MCF 10A (cell line): ENCODE results near the gene HAUS7. TPM values are rescaled to one million over a fixed set of nuclear protein-coding genes. Genes with fewer than 3 reads are reported as not detected.

Experiments
- BruUV-seq: library from RNA; stranded (reverse); fragments of 400-500 nt; replicated peaks from 2 replicates; lab custom pipeline; 2021; lab: Mats Ljungman, UMichigan
- CTCF ChIA-PET: fragments of 300-600 bp; sonication (Branson Sonifier 250); formaldehyde crosslinking; extraction: SDS; loops from one replicate; lab custom pipeline; 2021; ENCODE audit warnings: antibody characterized with exemption, inconsistent platforms; lab: Yijun Ruan, JAX
- POLR2A ChIA-PET: fragments of 300-600, 350-650 bp; sonication (Branson Sonifier 250); formaldehyde crosslinking; extraction: SDS; loops from one replicate; lab custom pipeline; 2020; ENCODE audit warnings: antibody characterized with exemption, inconsistent platforms; lab: Yijun Ruan, JAX
- DNase-seq: peaks from one replicate; pipeline ENCODE4 v3.0.0-alpha.2; 2018; ENCODE audit not compliant: unreplicated experiment
- H3K27ac Mint-ChIP-seq: one replicate; pipeline ENCODE4 v1.8.0; 2022; ENCODE audit warnings: mild to moderate bottlenecking, low read depth, mixed read lengths; ENCODE audit not compliant: unreplicated experiment
- H3K27me3 Mint-ChIP-seq: one replicate; pipeline ENCODE4 v1.8.0; 2022; ENCODE audit warnings: mixed read lengths; ENCODE audit not compliant: insufficient read depth, unreplicated experiment
- H3K36me3 Mint-ChIP-seq: one replicate; pipeline ENCODE4 v1.8.0; 2022; ENCODE audit warnings: mild to moderate bottlenecking, moderate library complexity, mixed read lengths; ENCODE audit not compliant: insufficient read depth, unreplicated experiment
- H3K4me1 Mint-ChIP-seq: one replicate; pipeline ENCODE4 v1.8.0; 2022; ENCODE audit warnings: mixed read lengths; ENCODE audit not compliant: insufficient read depth, unreplicated experiment
- H3K4me3 Mint-ChIP-seq: one replicate; pipeline ENCODE4 v1.8.0; 2022; ENCODE audit warnings: mild to moderate bottlenecking, moderate library complexity, mixed read lengths; ENCODE audit not compliant: unreplicated experiment
- H3K9me3 Mint-ChIP-seq: one replicate; pipeline ENCODE4 v1.8.0; 2022; ENCODE audit warnings: mixed read lengths; ENCODE audit not compliant: unreplicated experiment
- intact Hi-C: fragments of 100-400 bp; cut with micrococcal nuclease; formaldehyde crosslinking; loops from 2 replicates; pipeline ENCODE4 v1.14.1; 2022
- total RNA-seq: library from RNA; stranded (reverse); gene quantifications from 2 replicates; pipeline ENCODE4 v1.2.3, GENCODE V29; 2022
- TF ChIP-seq, protein P1 (sequence below): fragments of 200-600 bp; IDR thresholded peaks from one replicate; pipeline ENCODE4 v1.8.0; 2022; ENCODE audit warnings: antibody characterized with exemption, mild to moderate bottlenecking; ENCODE audit not compliant: unreplicated experiment

The HAUS7 gene
- total RNA-seq, 1 experiment from 2014 or later, result 19.4 TPM

DNA sequence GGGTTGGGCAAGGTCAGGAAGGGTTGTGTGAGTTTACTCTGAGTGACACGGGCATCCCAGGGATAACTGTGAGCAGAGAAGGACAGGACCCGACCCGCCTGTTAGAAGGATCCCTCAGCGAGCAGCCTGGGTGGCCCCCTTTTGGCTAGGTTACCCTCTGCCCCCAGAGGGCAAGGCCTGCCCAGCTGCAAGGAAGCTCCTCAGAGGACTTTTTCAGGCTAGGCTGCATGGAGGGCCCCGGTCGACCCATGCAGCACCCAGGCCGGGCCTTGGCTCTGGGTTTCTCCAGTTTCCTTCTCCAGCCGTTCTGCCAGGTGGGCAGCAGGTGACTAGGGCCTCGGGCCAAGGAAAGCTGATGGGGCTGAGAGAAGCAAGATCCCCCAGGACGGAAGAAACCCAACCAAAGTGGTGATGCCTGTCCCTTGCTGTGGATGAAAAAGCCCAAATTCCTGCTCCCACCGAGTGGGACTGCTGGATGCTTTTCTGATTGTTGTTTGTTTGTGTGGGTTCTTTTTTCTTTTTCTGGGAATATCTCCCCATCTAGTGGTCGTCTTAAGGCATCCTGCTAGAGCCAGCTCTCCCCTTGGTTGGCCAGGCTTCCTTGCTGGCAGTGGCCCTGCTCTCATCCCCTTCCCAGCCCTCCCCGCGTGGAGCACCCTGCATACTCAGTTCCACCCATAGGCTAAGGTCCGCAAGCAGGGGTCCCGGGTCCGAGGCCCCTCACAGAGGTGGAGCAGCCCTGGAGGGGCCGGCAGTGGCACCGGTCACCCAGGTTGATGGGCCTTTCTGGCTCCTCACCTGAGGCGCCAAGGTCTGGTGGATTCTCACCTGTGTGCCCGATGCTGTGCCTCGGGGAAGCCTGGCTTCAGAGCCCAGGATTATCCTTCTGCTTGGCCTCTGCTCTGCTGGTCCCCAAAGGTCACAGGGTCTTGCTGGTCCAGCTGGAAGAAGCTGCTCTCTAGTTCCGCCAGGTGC lies 57.3 kb downstream of the HAUS7 start:
- no peak for DNase-seq
- no TSS peak for BruUV-seq
- no peak overlapping the region for H3K27ac Mint-ChIP-seq
- intact Hi-C loops, result no loop called here
- ChIA-PET CTCF (interaction anchor here (0.6 to 0.9 kb wide), 2 partner anchors 20 to 441 kb away, joined by 3 read pairs; no protein-coding TSS in a partner anchor), POLR2A (no interaction called here)
- H3K4me1 Mint-ChIP-seq, result no peaks in the 10 kb centered on the region
- TF ChIP-seq, protein P1, sequence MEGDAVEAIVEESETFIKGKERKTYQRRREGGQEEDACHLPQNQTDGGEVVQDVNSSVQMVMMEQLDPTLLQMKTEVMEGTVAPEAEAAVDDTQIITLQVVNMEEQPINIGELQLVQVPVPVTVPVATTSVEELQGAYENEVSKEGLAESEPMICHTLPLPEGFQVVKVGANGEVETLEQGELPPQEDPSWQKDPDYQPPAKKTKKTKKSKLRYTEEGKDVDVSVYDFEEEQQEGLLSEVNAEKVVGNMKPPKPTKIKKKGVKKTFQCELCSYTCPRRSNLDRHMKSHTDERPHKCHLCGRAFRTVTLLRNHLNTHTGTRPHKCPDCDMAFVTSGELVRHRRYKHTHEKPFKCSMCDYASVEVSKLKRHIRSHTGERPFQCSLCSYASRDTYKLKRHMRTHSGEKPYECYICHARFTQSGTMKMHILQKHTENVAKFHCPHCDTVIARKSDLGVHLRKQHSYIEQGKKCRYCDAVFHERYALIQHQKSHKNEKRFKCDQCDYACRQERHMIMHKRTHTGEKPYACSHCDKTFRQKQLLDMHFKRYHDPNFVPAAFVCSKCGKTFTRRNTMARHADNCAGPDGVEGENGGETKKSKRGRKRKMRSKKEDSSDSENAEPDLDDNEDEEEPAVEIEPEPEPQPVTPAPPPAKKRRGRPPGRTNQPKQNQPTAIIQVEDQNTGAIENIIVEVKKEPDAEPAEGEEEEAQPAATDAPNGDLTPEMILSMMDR, result no peak
- no peaks in the 10 kb centered on the region for H3K36me3 Mint-ChIP-seq
- peaks cover 53% of the 10 kb centered on the region for H3K27me3 Mint-ChIP-seq
- H3K9me3 Mint-ChIP-seq, result no peaks in the 10 kb centered on the region
- no peak overlapping the region for H3K4me3 Mint-ChIP-seq

- Mint-ChIP-seq H3K27ac (no peak overlapping the region), H3K4me1 (no peaks in the 10 kb centered on the region), H3K4me3 (no peak overlapping the region), H3K9me3 (no peaks in the 10 kb centered on the region), H3K36me3 (no peaks in the 10 kb centered on the region), H3K27me3 (peaks cover 44% of the 10 kb centered on the region)
- TF ChIP-seq, protein P1, result no peak
- no peak for DNase-seq
- intact Hi-C loops, result no loop called here
- ChIA-PET CTCF (interaction anchor here (0.9 kb wide), 1 partner anchor 19 kb away, joined by 3 read pairs; no protein-coding TSS in a partner anchor), POLR2A (no interaction called here)
- BruUV-seq, result no TSS peak
Measured at GRCh38 chrX:153411988-153412574, 58.3 kb downstream of the HAUS7 start.

DNA sequence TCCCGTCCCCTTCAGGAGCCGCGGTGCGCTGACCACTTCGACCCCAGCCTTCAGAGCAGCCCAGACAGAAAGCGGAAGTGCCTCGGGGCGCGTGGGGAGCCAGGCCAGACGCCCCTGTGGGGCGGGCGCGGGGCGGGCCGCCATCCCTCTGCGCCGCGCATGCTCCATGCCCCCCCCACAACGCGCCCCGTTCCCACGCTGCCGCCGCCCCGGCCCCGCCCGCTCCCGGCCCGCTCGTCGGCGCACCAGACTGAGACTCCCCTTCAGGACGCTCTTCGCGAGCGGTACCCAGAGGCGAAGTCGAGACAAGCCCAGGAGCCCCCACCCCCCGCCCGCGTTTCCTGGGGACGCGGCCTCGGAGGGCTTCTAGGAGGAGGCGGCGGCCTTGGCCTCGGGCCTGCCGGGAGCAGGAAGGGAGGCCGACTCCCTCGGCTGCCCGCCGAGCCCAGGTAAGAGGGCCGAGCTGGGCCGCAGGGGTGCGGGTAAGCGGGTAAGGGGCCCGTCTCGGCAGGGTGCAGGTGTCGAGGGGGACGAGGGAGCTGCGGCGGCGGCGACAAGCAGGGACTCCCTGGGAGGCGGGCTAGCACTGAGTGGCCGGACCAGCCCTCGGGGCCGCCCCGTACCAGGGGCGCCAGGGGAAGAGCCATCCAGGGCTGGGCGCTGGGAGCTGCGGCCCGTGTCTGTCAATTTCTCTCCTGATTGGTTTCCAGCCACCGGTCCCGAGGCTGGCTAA lies 59.0 kb downstream of the HAUS7 start, which contains the start of gene ZFP92:
Gene ZFP92, plus strand, starts transcription at position 218 of the 733 bp plus-strand sequence. CDS start 6,851 bp downstream, outside the sequence.
- ChIA-PET POLR2A (no interaction called here), CTCF (no interaction called here)
- Mint-ChIP-seq H3K27me3 (peaks cover 40% of the 10 kb centered on the region), H3K9me3 (no peaks in the 10 kb centered on the region), H3K4me1 (no peaks in the 10 kb centered on the region), H3K27ac (no peak within 1 kb of the TSS), H3K4me3 (no peak within 1 kb of the TSS), H3K36me3 (no peaks in the 10 kb centered on the region)
- no peak for DNase-seq
- BruUV-seq, result no TSS peak
- intact Hi-C loops, result no loop called here
- TF ChIP-seq, protein P1, result no peak

GRCh38 chrX:153410888-153411254 lies 59.5 kb downstream of the HAUS7 start:
- no peaks in the 10 kb centered on the region for H3K4me1 Mint-ChIP-seq
- ChIA-PET CTCF (interaction anchor here (0.6 kb wide), 1 partner anchor 471 kb away, joined by 3 read pairs; no protein-coding TSS in a partner anchor), POLR2A (no interaction called here)
- no peak overlapping the region for H3K27ac Mint-ChIP-seq
- H3K9me3 Mint-ChIP-seq, result no peaks in the 10 kb centered on the region
- H3K36me3 Mint-ChIP-seq, result no peaks in the 10 kb centered on the region
- no peak overlapping the region for H3K4me3 Mint-ChIP-seq
- DNase-seq, result no peak
- H3K27me3 Mint-ChIP-seq, result peaks cover 40% of the 10 kb centered on the region
- TF ChIP-seq, protein P1, result no peak
- intact Hi-C loops, result no loop called here
- no TSS peak for BruUV-seq
